ENCODE data around the gene STYXL1.

DNA sequence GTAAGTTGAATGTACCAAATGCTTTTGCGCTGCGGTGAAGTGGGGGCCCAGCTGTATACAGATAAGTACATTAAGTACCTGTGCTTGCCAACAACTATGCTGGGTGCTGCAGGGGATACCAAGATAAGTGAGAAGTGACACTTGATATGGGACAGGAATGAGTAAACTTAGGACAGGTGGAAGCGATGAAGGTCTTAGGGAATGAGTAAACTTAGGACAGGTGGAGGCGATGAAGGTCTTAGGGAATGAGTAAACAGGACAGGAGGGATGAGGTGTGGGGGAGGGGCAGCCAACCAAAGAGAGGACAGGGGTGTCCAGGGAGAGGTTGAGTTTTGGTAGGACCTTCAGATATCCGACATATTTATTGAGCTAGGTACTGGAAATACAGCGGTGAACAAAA, 1.5 kb upstream of the STYXL1 start:
- TF ChIP-seq, protein P1, sequence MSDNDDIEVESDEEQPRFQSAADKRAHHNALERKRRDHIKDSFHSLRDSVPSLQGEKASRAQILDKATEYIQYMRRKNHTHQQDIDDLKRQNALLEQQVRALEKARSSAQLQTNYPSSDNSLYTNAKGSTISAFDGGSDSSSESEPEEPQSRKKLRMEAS (IDR thresholded peaks at IDR 0.05), result no peak
- TF ChIP-seq, protein P2, sequence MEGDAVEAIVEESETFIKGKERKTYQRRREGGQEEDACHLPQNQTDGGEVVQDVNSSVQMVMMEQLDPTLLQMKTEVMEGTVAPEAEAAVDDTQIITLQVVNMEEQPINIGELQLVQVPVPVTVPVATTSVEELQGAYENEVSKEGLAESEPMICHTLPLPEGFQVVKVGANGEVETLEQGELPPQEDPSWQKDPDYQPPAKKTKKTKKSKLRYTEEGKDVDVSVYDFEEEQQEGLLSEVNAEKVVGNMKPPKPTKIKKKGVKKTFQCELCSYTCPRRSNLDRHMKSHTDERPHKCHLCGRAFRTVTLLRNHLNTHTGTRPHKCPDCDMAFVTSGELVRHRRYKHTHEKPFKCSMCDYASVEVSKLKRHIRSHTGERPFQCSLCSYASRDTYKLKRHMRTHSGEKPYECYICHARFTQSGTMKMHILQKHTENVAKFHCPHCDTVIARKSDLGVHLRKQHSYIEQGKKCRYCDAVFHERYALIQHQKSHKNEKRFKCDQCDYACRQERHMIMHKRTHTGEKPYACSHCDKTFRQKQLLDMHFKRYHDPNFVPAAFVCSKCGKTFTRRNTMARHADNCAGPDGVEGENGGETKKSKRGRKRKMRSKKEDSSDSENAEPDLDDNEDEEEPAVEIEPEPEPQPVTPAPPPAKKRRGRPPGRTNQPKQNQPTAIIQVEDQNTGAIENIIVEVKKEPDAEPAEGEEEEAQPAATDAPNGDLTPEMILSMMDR (IDR thresholded peaks at IDR 0.05; ENCODE audit: low read depth, low read length, missing input control), result no peak
- TF ChIP-seq, protein P3, sequence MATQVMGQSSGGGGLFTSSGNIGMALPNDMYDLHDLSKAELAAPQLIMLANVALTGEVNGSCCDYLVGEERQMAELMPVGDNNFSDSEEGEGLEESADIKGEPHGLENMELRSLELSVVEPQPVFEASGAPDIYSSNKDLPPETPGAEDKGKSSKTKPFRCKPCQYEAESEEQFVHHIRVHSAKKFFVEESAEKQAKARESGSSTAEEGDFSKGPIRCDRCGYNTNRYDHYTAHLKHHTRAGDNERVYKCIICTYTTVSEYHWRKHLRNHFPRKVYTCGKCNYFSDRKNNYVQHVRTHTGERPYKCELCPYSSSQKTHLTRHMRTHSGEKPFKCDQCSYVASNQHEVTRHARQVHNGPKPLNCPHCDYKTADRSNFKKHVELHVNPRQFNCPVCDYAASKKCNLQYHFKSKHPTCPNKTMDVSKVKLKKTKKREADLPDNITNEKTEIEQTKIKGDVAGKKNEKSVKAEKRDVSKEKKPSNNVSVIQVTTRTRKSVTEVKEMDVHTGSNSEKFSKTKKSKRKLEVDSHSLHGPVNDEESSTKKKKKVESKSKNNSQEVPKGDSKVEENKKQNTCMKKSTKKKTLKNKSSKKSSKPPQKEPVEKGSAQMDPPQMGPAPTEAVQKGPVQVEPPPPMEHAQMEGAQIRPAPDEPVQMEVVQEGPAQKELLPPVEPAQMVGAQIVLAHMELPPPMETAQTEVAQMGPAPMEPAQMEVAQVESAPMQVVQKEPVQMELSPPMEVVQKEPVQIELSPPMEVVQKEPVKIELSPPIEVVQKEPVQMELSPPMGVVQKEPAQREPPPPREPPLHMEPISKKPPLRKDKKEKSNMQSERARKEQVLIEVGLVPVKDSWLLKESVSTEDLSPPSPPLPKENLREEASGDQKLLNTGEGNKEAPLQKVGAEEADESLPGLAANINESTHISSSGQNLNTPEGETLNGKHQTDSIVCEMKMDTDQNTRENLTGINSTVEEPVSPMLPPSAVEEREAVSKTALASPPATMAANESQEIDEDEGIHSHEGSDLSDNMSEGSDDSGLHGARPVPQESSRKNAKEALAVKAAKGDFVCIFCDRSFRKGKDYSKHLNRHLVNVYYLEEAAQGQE (IDR thresholded peaks at IDR 0.05), result no peak

Measured in liver (tissue), 2 donors.